HG02840 (cell line): ENCODE results near the gene DNAL1.

Experiments
- ATAC-seq: cut with Tn5 transposase; IDR thresholded peaks from one replicate; pipeline ENCODE4 v1.9.1; 2021; ENCODE audit warnings: mild to moderate bottlenecking, moderate library complexity, moderate number of reproducible peaks; ENCODE audit not compliant: unreplicated experiment, low FRiP score

DNAL1 gene

GRCh38 chr14:73741876-73742519, 97.2 kb downstream of the DNAL1 start:
- ATAC-seq: no peak

GRCh38 chr14:73742520-73743238, 97.9 kb downstream of the DNAL1 start:
- no peak for ATAC-seq

GRCh38 chr14:73743431-73743931, 98.7 kb downstream of the DNAL1 start:
- ATAC-seq: peak; percentile 44

GRCh38 chr14:73744175-73744867, 99.5 kb downstream of the DNAL1 start:
- ATAC-seq: no peak

DNA sequence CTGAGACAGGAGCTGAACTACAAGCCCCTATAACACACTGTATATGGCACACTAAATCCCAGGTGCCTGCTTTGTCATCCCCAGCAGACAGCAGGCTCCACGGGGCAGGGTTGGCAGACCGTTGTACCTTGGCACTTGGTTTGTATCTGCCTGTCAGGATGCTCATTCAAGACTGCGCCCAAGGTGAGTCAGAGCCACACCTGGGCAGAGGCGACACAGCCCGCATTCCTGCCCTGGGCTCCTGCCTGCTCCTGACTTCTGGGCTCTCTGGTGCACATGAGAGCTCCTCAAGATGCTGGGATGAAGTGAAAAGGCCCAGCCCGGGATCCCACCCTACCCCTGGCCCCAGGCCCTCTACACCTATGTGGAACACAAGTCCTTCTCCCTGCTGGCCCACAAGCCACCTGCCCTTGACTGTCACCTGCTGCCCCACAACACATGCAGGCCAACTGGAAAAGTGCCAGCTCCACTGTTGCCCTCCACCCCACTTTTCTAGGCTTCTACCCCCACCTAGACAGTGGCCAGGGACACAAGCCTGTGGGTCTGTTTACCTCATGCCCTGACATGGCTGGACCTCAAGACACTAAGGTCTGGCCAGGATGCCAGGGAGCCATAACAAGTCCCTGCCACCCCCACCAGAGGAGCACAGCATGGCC, 100.2 kb downstream of the DNAL1 start:
- ATAC-seq: no peak

DNA sequence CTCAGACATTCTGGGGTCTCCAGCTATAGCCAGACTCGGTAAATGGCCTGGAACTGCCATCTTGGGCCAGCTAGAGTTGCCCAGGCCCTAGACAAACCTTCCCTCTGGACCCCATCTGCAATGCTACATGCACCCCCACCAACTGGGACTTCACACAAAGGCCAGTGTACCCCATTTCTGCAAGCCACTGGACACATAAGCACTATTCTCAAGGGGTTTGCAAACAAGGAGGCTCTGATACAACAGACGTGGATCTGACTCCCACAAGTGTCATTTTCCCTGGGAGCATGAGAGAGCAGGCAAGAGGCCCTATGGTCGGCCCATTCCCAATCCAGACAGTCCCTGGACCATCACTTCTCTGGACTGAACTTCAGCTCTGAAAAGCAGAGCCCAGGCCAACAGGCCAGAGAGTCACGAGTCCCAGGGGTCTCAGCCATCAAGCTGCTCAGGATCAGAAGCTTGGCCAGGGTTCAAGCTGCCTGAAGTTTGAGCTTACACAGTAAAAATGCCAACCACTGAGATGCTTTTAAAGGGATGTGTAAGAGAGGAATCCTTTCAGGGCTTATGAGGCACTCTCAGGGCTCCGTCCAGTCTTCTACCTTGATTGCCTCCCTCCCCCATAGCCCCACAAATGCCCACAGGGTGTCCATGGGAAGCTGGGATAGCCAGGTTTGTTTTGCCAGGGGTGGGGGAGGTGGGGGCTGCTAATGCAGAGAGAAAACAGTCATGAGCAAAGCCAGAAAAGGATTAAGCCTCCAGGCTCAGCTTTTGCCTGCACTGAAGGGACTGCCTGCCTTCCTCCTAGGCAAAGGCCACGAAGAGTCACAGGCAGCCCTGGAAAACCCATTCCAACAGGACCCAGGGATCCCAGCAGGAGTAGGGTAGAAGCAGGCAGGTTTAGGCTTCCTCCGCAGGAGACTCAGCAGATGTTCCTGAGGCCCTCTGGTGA, 101.1 kb downstream of the DNAL1 start:
- no peak for ATAC-seq

GRCh38 chr14:73746520-73747378, 102.0 kb downstream of the DNAL1 start:
- no peak for ATAC-seq

DNA sequence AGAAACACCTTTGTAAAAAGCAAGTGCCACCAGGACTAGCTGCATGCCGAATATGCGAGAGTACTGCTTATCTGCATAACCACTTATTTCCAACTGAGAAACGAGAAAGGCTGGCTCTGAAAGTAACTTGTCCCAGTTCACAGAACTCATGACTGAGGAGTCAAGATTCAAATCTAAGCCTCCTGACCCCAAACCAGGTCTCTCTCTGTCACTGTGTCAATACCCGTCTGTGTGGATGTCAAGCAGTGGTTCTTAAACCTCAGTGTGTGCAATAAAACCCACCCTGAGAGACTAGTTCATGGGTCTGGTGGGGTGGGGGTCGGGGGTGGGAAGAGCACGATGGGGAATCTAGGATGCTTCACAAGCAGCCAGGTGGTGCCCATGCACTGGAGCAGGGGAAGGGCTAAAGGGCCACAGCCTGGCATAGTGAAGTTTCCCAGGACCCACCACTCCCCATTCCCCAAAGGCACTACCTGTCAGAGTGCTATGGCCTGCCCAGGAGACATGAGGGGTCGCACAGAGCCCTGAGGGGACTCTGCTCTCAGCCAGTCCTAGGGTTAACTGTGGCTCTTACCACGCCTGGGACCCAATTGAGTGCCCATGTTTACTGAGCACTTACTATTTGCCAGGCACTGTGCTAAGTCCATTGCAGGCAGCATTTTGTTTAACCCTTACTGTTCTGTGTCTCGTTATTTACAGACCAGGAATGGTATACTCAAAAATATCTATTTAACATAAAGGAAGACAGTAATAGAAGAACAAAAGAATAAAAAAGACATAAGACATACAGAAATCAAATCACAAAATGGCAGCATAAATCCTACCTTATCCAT, 102.8 kb downstream of the DNAL1 start:
- no peak for ATAC-seq

- ATAC-seq: no peak
These were observed 104.1 kb downstream of the DNAL1 start for GRCh38 chr14:73748858-73749357.

GRCh38 chr14:73749706-73750530, 105.1 kb downstream of the DNAL1 start:
- ATAC-seq: no peak

- no peak for ATAC-seq
These were observed 105.7 kb downstream of the DNAL1 start for GRCh38 chr14:73750531-73750901.

DNA sequence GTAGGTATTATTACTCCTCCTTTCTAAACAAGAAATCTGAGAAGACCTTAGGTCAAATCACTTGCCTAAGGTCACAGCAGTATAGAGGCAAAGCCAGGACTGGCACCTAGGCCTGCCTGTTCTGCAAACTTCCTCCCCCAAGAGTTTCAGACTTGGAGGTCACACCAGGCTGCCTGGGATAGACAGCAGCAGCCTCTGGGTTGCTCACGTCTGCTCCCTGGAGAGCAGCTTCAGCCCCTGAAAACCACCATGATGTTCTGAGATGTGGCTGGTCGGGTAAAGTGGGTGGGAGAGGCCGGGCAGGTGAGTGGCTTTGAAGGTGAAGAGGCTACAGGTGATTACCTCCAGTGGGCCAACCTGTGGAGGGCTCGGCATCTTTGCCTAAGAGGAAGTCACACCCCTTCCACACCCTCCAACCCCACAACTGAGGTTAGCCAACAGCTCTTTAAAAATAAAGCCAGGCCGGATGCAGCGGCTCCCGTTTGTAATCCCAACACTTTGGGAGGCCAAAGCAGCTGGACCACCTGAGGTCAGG, 106.4 kb downstream of the DNAL1 start:
- no peak for ATAC-seq

DNA sequence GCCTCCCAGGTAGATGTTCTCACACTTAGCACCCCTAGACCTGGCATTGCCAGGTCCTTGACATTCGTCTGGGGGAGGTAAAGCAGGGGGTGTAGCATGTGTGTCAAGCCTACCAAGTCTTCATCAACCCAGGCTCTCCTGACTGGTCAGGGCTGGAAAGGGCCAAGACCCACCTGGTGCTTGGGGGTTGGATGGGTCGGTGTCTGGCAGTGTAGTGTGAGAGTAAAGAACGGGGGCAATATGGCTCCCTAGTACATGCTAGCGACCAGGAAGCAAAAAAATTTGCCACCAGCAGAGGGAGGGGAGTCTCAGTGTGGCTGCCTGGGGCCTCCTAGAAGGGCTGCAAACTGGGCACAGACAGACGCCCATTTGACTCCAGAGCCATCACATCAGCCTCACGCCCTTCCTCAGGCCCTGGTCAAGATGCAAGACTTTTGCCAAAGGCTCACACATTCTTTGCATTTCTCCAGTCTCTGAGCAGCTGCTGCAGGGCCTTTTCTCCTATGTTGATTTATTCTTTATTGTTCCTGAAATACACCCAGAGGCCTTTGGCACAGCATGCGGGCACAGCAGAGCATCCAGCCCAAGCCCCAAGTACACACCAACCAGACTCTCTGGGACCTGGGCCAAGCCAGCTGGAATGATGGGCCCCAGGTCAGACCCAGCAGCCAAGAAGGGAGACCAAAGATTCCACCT, 107.7 kb downstream of the DNAL1 start:
- ATAC-seq: no peak
